GM19328 (cell line): ENCODE measurements around the gene FYCO1.
"Not testable (repeated sequence)": the region's sequence is repeated elsewhere in the genome, so short reads cannot be mapped to it uniquely, and the experiment has no call there.

ENCODE experiments used
- ATAC-seq: cut with Tn5 transposase; IDR thresholded peaks from one replicate; pipeline ENCODE4 v1.9.1; 2021; ENCODE audit warnings: mild to moderate bottlenecking, moderate library complexity; ENCODE audit not compliant: unreplicated experiment

Gene FYCO1

GRCh38 chr3:45995236-45996192 is at the start of gene FYCO1:
Gene FYCO1, minus strand, starts transcription at chr3:45995824. Its CDS starts 10,914 bp downstream, at chr3:45984910.
- ATAC-seq, result peak; percentile 90

GRCh38 chr3:46038916-46039315 is 43.3 kb upstream of the FYCO1 start:
- no peak for ATAC-seq

DNA sequence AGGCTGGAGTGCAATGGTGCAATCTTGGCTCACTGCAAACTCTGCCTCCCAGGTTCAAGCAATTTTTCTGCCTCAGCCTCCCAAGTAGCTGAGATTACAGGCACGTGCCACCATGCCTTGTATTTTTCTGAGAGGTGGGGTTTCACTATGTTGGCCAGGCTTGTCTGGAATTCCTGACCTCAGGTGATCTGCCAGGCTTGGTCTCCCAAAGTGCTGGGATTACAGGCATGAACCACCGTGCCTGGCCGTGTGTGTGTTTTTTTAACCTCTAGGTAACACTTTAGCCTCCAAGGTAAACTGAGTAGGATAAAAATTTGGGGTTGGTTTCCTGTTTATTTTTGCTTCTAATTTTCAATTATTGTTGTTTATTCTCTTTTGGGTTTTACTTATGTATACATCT is 42.4 kb upstream of the FYCO1 start:
- ATAC-seq, result not testable (repeated sequence)

DNA sequence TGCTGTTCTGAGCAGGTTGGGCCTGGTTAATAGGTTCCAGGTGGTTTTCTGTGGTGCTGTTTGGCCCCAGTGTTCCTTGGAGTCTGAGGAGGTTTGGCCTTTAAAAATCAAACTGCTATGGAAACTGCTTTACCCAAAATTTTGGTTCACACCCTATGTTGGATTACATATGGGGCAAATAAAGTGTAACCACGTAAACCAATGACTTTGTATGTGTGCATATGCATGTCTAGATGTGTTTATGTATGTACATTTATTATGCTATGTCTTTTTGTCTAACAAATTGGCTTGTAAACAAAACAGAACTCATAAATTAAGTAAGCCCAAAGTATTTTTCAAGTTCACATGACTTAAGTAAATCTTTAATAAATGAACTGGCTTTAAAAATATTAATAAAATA is 40.6 kb upstream of the FYCO1 start:
- ATAC-seq, result no peak

- no peak for ATAC-seq
These were observed 36.1 kb upstream of the FYCO1 start for GRCh38 chr3:46031747-46032146.

GRCh38 chr3:46031269-46031668 is 35.6 kb upstream of the FYCO1 start:
- ATAC-seq, result no peak

- ATAC-seq, result no peak
These were observed 35.0 kb upstream of the FYCO1 start for GRCh38 chr3:46030626-46031025.

- ATAC-seq, result no peak
These were observed 34.4 kb upstream of the FYCO1 start for GRCh38 chr3:46029953-46030543.

DNA sequence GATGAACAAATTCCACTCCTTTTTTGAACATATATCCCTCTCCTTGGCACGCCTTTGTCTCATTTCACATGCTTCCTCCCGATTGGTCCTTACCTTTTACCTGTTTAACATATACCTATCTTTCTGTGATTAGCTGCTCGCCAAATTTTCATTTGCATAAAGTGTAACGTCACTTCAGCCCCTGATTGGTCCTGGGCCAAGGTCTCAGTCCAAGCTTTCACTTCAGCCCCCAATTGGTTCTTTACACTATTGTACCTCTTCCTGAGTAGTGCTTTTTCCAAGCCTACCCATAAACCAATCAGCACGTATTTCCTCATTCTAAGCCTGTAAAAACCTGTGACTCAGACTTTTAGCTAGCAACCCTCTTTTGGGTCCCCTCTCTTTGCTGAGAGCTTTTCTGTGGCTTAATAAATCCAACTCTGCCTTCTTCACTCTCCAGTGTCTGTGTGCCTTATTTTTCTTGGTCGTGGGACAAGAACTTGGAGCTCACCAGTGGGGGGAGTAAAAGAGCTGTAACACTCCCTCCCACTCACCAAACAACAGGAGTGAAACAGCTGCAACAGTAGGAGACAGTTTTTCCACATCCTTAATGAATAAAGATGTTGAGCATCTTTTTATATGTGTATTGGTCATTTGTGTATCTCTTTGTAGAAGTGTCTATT is 32.2 kb upstream of the FYCO1 start:
- ATAC-seq, result no peak

- no peak for ATAC-seq
These were observed 31.5 kb upstream of the FYCO1 start, which contains the start of gene XCR1 for GRCh38 chr3:46027021-46027705. Gene XCR1, minus strand, starts transcription at chr3:46027483. Its CDS starts 5,536 bp downstream, at chr3:46021947.

- no peak for ATAC-seq
These were observed 29.5 kb upstream of the FYCO1 start for GRCh38 chr3:46025139-46025538.

DNA sequence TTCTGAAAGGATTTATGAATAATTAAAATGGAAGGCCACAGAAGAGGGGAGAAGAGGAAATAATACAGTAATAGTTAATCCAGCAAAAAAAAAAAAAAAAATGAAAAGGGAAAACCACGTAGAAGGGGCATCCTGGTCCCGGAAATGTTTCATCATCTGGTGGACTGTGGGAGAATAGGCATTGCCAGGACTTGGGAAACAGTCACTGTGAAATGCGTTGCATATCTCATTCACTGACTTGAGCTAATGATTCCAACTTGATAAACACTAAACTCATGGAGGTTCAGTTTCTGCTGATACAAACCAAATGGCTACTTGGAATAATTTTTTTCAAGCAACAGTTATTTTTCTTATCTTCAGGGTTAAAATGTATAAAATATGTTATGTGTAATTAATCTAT is 28.5 kb upstream of the FYCO1 start:
- ATAC-seq, result no peak

- ATAC-seq, result no peak
These were observed 27.5 kb upstream of the FYCO1 start for GRCh38 chr3:46022909-46023785.

GRCh38 chr3:46021516-46021915 is 25.9 kb upstream of the FYCO1 start:
- no peak for ATAC-seq

GRCh38 chr3:46020766-46021510 is 25.3 kb upstream of the FYCO1 start:
- no peak for ATAC-seq

DNA sequence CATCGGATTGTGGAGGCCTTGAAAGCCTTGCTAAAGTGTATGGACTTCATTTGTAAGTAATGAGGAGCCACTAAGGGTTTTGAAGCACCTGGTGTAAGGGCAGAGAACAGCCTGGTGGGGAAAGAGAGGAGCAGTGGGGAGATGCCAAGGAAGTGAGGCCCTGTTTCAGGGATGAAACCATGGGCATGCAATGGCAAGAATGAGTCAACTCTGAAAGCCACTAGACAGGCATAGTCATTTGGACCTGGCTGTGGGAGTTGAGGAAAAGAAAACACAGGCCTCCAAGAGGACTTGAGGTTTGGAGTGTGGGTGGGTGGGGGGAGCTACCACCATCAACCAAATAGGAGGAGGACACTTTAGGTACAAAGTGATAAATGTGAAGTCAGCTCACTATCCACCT is 24.1 kb upstream of the FYCO1 start:
- ATAC-seq, result no peak

DNA sequence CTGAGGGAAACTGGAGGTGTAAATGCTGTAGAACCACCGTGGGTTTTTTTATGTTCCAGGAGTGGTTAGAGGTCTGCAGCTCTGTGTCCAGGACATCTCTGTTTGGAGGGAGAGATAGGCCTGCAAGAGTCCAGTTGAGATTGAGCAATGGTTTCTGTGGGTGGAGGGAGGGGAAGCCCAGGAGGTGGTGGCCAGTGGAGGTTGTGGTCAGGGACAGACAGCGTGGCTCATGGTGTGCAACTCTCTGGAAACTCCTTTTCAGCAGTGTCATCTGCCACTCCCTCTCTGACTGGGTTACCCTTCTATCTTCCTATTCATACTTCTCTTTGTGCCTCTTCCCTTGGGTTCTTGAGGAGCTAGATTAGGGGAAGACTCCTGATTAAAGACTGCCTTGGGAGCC is 22.1 kb upstream of the FYCO1 start:
- ATAC-seq, result no peak

- ATAC-seq, result no peak
These were observed 17.9 kb upstream of the FYCO1 start for GRCh38 chr3:46013316-46014094.

DNA sequence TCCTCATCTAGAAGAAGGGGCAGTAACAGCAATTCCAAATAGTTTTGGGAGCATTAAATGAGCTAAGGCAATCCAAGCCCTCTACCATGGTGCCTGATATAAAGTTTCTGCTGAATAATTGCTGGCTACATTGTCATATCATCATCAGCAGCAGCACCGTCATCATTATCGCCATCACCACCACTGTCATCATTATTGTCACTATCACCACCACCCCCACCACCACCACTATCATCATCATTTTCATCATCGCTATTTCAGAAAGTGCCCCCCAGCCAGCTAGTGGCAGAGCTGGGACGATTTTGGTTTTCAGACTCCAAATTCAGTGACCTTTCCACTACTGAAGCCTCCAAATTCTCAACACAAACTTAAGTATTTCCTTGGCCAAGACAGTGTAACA is 16.6 kb upstream of the FYCO1 start:
- ATAC-seq, result no peak
